Karpas-422 (cell line): ENCODE measurements around the gene TIAM2. TPM values are rescaled to one million over a fixed set of nuclear protein-coding genes. Genes with fewer than 3 reads are reported as not detected.
A peak's percentile ranks its signal among the peaks of the same experiment; 100 is the strongest.

Experiments
- DNase-seq: peaks from one replicate; pipeline ENCODE4 v3.0.0-alpha.2; 2015
- H2AFZ ChIP-seq: fragments of 200-600 bp; sonication (generic); 2 replicates; pipeline ENCODE4 v1.6.1; 2014; ENCODE audit warnings: antibody characterized with exemption, low read length, mixed read lengths
- H3K27ac ChIP-seq: fragments of 200-600 bp; sonication (generic); 2 replicates; pipeline ENCODE4 v1.5.1; 2014; ENCODE audit warnings: mild to moderate bottlenecking, low read length, moderate library complexity
- H3K27me3 ChIP-seq: fragments of 200-600 bp; sonication (generic); 2 replicates; pipeline ENCODE4 v1.6.1; 2014; ENCODE audit warnings: low read length, mixed read lengths
- H3K36me3 ChIP-seq: fragments of 200-600 bp; sonication (generic); 2 replicates; pipeline ENCODE4 v1.6.1; 2014; ENCODE audit warnings: low read length, mixed read lengths; ENCODE audit not compliant: insufficient read depth
- H3K4me1 ChIP-seq: fragments of 200-600 bp; sonication (generic); 2 replicates; pipeline ENCODE4 v1.6.1; 2014; ENCODE audit warnings: mild to moderate bottlenecking, low read length, mixed read lengths
- H3K4me2 ChIP-seq: fragments of 200-600 bp; sonication (generic); 2 replicates; pipeline ENCODE4 v1.6.1; 2014; ENCODE audit warnings: low read length, low read depth, mild to moderate bottlenecking; ENCODE audit not compliant: poor library complexity, severe bottlenecking
- H3K4me3 ChIP-seq: fragments of 200-600 bp; sonication (generic); 2 replicates; pipeline ENCODE4 v1.5.1; 2014; ENCODE audit warnings: mild to moderate bottlenecking, antibody characterized with exemption, low read length, mixed read lengths
- H3K79me2 ChIP-seq: fragments of 200-600 bp; sonication (generic); 2 replicates; pipeline ENCODE4 v1.6.1; 2014; ENCODE audit warnings: mild to moderate bottlenecking, low read length, mixed read lengths
- H3K9ac ChIP-seq: fragments of 200-600 bp; sonication (generic); 2 replicates; pipeline ENCODE4 v1.6.0; 2014; ENCODE audit warnings: low read length
- H3K9me2 ChIP-seq: fragments of 200-600 bp; sonication (generic), shearing (Covaris generic); replicated peaks from 2 replicates; pipeline ENCODE4 v1.6.0; 2014; ENCODE audit warnings: mild to moderate bottlenecking, low read length, moderate library complexity; ENCODE audit not compliant: insufficient read depth
- H3K9me3 ChIP-seq: fragments of 300-700, 200-600 bp; sonication (generic); 2 replicates; pipeline ENCODE4 v1.6.1; 2014; ENCODE audit warnings: low read length, mixed read lengths
- H4K20me1 ChIP-seq: fragments of 200-600 bp; sonication (generic); 2 replicates; pipeline ENCODE4 v1.6.1; 2014; ENCODE audit warnings: mild to moderate bottlenecking, antibody characterized with exemption, low read length, low read depth; ENCODE audit not compliant: insufficient read depth
- total RNA-seq: library from RNA; depleted of rRNA; stranded (reverse); fragments of >200 nt; shearing (Covaris generic); gene quantifications from 2 replicates; pipeline ENCODE4 v1.2.3, GENCODE V29; 2014; ENCODE audit warnings: low replicate concordance

Gene TIAM2
- total RNA-seq, 1 experiment from 2014 or later, result 9.0 TPM

- DNase-seq, result no peak
- H3K9ac ChIP-seq, result no peak overlapping the region
- H3K4me2 ChIP-seq, result no peak overlapping the region
Measured at GRCh38 chr6:155257796-155258195, 262.7 kb downstream of the TIAM2 start.

GRCh38 chr6:155259204-155259603 lies 264.1 kb downstream of the TIAM2 start:
- Histone ChIP-seq H3K27me3 (no peaks in the 10 kb centered on the region), H3K9me2 (no peaks in the 10 kb centered on the region), H3K4me1 (peaks cover 27% of the 10 kb centered on the region), H3K27ac (no peak overlapping the region), H3K4me2 (no peak overlapping the region), H4K20me1 (no peaks in the 10 kb centered on the region), H3K4me3 (no peak overlapping the region), H3K79me2 (peaks cover 34% of the 10 kb centered on the region), H2AFZ (no peak overlapping the region), H3K9ac (no peak overlapping the region), H3K36me3 (peaks cover 18% of the 10 kb centered on the region; the same call in 1 of the 2 replicates), H3K9me3 (no peaks in the 10 kb centered on the region)
- no peak for DNase-seq

More at GRCh38 chr6:155257796-155258195, 262.7 kb downstream of the TIAM2 start:
- Histone ChIP-seq H3K36me3 (peaks cover 23% of the 10 kb centered on the region; the same call in 1 of the 2 replicates), H3K79me2 (peaks cover 20% of the 10 kb centered on the region), H3K9me3 (no peaks in the 10 kb centered on the region), H3K27me3 (no peaks in the 10 kb centered on the region), H3K4me1 (peaks cover 12% of the 10 kb centered on the region), H3K9me2 (no peaks in the 10 kb centered on the region), H2AFZ (no peak overlapping the region), H3K4me3 (no peak overlapping the region), H3K27ac (no peak overlapping the region), H4K20me1 (no peaks in the 10 kb centered on the region)

- Histone ChIP-seq H4K20me1 (no peaks in the 10 kb centered on the region), H3K9me2 (no peaks in the 10 kb centered on the region), H3K36me3 (peaks cover 21% of the 10 kb centered on the region; the same call in 1 of the 2 replicates), H3K4me3 (no peak overlapping the region), H2AFZ (no peak overlapping the region), H3K9me3 (no peaks in the 10 kb centered on the region), H3K4me1 (peaks cover 33% of the 10 kb centered on the region), H3K9ac (no peak overlapping the region), H3K27me3 (no peaks in the 10 kb centered on the region), H3K27ac (no peak overlapping the region), H3K79me2 (peaks cover 41% of the 10 kb centered on the region), H3K4me2 (no peak overlapping the region)
- DNase-seq, result no peak
Measured at GRCh38 chr6:155259897-155260296, 264.8 kb downstream of the TIAM2 start.

- H3K79me2 ChIP-seq, result peaks cover 46% of the 10 kb centered on the region
- no peaks in the 10 kb centered on the region for H4K20me1 ChIP-seq
- H3K4me1 ChIP-seq, result peaks cover 36% of the 10 kb centered on the region
- H3K9me3 ChIP-seq, result no peaks in the 10 kb centered on the region
- peaks cover 23% of the 10 kb centered on the region; the same call in 1 of the 2 replicates for H3K36me3 ChIP-seq
- no peak for DNase-seq
- no peak overlapping the region for H3K4me2 ChIP-seq
- H3K9ac ChIP-seq, result no peak overlapping the region
- no peak overlapping the region for H2AFZ ChIP-seq
- no peaks in the 10 kb centered on the region for H3K27me3 ChIP-seq
- H3K4me3 ChIP-seq, result no peak overlapping the region
- H3K27ac ChIP-seq, result no peak overlapping the region
- H3K9me2 ChIP-seq, result no peaks in the 10 kb centered on the region
Measured at GRCh38 chr6:155260686-155261085, 265.6 kb downstream of the TIAM2 start.

- Histone ChIP-seq H3K9me3 (no peaks in the 10 kb centered on the region), H3K27ac (no peak overlapping the region), H2AFZ (no peak overlapping the region), H3K4me1 (peaks cover 36% of the 10 kb centered on the region), H3K27me3 (no peaks in the 10 kb centered on the region), H3K36me3 (peaks cover 23% of the 10 kb centered on the region; the same call in 1 of the 2 replicates), H3K4me2 (no peak overlapping the region), H3K9me2 (no peaks in the 10 kb centered on the region), H3K9ac (no peak overlapping the region), H3K4me3 (no peak overlapping the region), H3K79me2 (peaks cover 51% of the 10 kb centered on the region), H4K20me1 (no peaks in the 10 kb centered on the region)
- no peak for DNase-seq
Measured at GRCh38 chr6:155261111-155261900, 266.2 kb downstream of the TIAM2 start.

- H3K27me3 ChIP-seq, result no peaks in the 10 kb centered on the region
- H3K9me2 ChIP-seq, result no peaks in the 10 kb centered on the region
- H4K20me1 ChIP-seq, result no peaks in the 10 kb centered on the region
- peaks cover 27% of the 10 kb centered on the region for H3K36me3 ChIP-seq
- peaks cover 36% of the 10 kb centered on the region for H3K4me1 ChIP-seq
- peak overlapping the region; percentile 61 for H3K4me2 ChIP-seq
- no peaks in the 10 kb centered on the region for H3K9me3 ChIP-seq
- no peak overlapping the region for H2AFZ ChIP-seq
- no peak for DNase-seq
- H3K4me3 ChIP-seq, result 0 out of 2 replicates have a peak overlapping the region, but pooled peaks have one; percentile 6
- H3K79me2 ChIP-seq, result peaks cover 57% of the 10 kb centered on the region
- peak overlapping the region; percentile 72 for H3K27ac ChIP-seq
- peak overlapping the region; percentile 24 for H3K9ac ChIP-seq
Measured at GRCh38 chr6:155262655-155263054, 267.5 kb downstream of the TIAM2 start.

- Histone ChIP-seq H3K9me3 (no peaks in the 10 kb centered on the region), H4K20me1 (no peaks in the 10 kb centered on the region), H3K9ac (no peak within 1 kb of the TSS), H3K4me3 (0 out of 2 replicates have a peak within 1 kb of the TSS, but pooled peaks have one; percentile 20), H3K36me3 (peaks cover 26% of the 10 kb centered on the region), H2AFZ (no peak within 1 kb of the TSS), H3K79me2 (peaks cover 58% of the 10 kb centered on the region), H3K9me2 (no peaks in the 10 kb centered on the region), H3K27ac (peak within 1 kb of the TSS; percentile 72), H3K4me1 (peaks cover 36% of the 10 kb centered on the region), H3K27me3 (no peaks in the 10 kb centered on the region), H3K4me2 (peak within 1 kb of the TSS; percentile 61)
- DNase-seq, result no peak
Measured at GRCh38 chr6:155263373-155264063, 268.4 kb downstream of the TIAM2 start, which contains the start of gene CLDN20. CLDN20 (plus strand) TSS chr6:155264013; CDS start chr6:155275720, 11,707 bp downstream.

GRCh38 chr6:155264693-155265320 lies 269.7 kb downstream of the TIAM2 start:
- Histone ChIP-seq H3K36me3 (peaks cover 24% of the 10 kb centered on the region), H3K4me3 (no peak overlapping the region), H3K9me3 (no peaks in the 10 kb centered on the region), H3K9ac (no peak overlapping the region), H3K27me3 (no peaks in the 10 kb centered on the region), H3K27ac (no peak overlapping the region), H3K4me2 (no peak overlapping the region), H3K79me2 (peaks cover 60% of the 10 kb centered on the region), H4K20me1 (no peaks in the 10 kb centered on the region), H2AFZ (no peak overlapping the region), H3K9me2 (no peaks in the 10 kb centered on the region), H3K4me1 (peaks cover 36% of the 10 kb centered on the region)
- DNase-seq, result no peak
